Erythroblast (primary cell): ENCODE data around the gene VPS11.

ENCODE experiments used
- GATA1 ChIP-seq: IDR thresholded peaks from 2 replicates; pipeline ENCODE4 v1.6.1; 2011; ENCODE audit warnings: low read depth, mild to moderate bottlenecking, control low read depth, low read length, moderate library complexity
- POLR2A ChIP-seq: IDR thresholded peaks from 2 replicates; pipeline ENCODE4 v1.6.1; 2011; ENCODE audit warnings: mild to moderate bottlenecking, low read length

GRCh38 chr11:119106564-119107537 lies 39.2 kb downstream of the VPS11 start, which contains the start of gene C2CD2L:
- TF ChIP-seq POLR2A (peak; percentile 76), GATA1 (no peak)
